Activated CD4-positive, alpha-beta T cell treated with anti-CD3 and anti-CD28 coated beads for 36 hours (primary cell): ENCODE results near the gene CHST15. TPM values are rescaled to one million over a fixed set of nuclear protein-coding genes. Genes with fewer than 3 reads are reported as not detected.

Source experiments
- ATAC-seq: fragments of 200-7000 bp; cut with Tn5 transposase; one replicate; pipeline ENCODE4 v1.10.0; 2021; ENCODE audit warnings: mild to moderate bottlenecking, moderate library complexity
- CTCF ChIA-PET: fragments of 350-600 bp; sonication (Branson Sonifier 250); formaldehyde crosslinking; loops from one replicate; lab custom pipeline; 2021; ENCODE audit warnings: antibody characterized with exemption; lab: Charles Lee
- POLR2A ChIA-PET: fragments of 350-600 bp; sonication (Branson Sonifier 250); formaldehyde crosslinking; loops from one replicate; lab custom pipeline; 2021; ENCODE audit warnings: antibody characterized with exemption, inconsistent platforms; lab: Charles Lee
- DNase-seq: peaks from one replicate; pipeline ENCODE4 v3.0.0-alpha.2; 2020
- H3K27ac Mint-ChIP-seq: one replicate; pipeline ENCODE4 v1.8.0; 2021; ENCODE audit warnings: mixed read lengths
- H3K27me3 Mint-ChIP-seq: one replicate; pipeline ENCODE4 v1.8.0; 2021; ENCODE audit warnings: mixed read lengths
- H3K36me3 Mint-ChIP-seq: one replicate; pipeline ENCODE4 v1.8.0; 2021; ENCODE audit warnings: low read depth, mixed read lengths
- H3K4me1 Mint-ChIP-seq: one replicate; pipeline ENCODE4 v1.8.0; 2021; ENCODE audit warnings: mixed read lengths
- H3K4me3 Mint-ChIP-seq: one replicate; pipeline ENCODE4 v1.8.0; 2021; ENCODE audit warnings: mild to moderate bottlenecking, moderate library complexity, mixed read lengths
- H3K9me3 Mint-ChIP-seq: one replicate; pipeline ENCODE4 v1.8.0; 2021; ENCODE audit warnings: low read depth, mixed read lengths
- intact Hi-C, 2 experiments: fragments of 100-400 bp; cut with DNase I in 1 of 2; cut with micrococcal nuclease in 1 of 2; formaldehyde crosslinking; loops; one replicate each; pipeline versions ENCODE4 v1.14.2 to v1.15.1; 2022 to 2024; cut with DNase I, micrococcal nuclease
- total RNA-seq, 2 experiments: library from RNA; stranded (reverse); gene quantifications; one replicate each; pipeline ENCODE4 v1.2.3, GENCODE V29; 2021

The CHST15 gene
- total RNA-seq, 2 experiments from 2014 or later, result 0.40 to 0.43 TPM

DNA sequence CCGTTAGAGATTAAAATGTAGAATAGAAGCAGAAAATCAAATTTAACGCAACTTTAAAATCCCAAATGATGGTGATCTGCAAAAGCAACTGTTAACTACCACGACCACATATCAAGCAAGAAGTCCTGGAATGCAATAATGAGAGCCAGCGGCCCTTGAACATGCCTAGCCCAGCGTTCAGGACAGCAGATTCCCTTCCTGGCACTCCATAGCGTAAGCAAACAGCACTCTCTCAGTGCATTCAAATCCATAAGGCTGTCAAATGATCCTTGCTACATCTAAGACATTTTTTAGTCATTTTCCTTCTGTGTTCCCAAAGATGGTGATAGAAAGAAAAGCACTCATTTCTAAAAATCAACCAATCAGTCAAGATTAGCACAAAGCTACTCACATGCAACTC is 48.1 kb downstream of the CHST15 start:
- peaks cover 12% of the 10 kb centered on the region for H3K4me1 Mint-ChIP-seq
- ChIA-PET CTCF (no interaction called here), POLR2A (no interaction called here)
- no peak overlapping the region for H3K4me3 Mint-ChIP-seq
- H3K27ac Mint-ChIP-seq, result no peak overlapping the region
- ATAC-seq, result no peak
- intact Hi-C loops, result no loop called here
- H3K27me3 Mint-ChIP-seq, result peaks cover 6% of the 10 kb centered on the region
- no peaks in the 10 kb centered on the region for H3K36me3 Mint-ChIP-seq
- DNase-seq, result no peak
- H3K9me3 Mint-ChIP-seq, result peaks cover 2% of the 10 kb centered on the region

DNA sequence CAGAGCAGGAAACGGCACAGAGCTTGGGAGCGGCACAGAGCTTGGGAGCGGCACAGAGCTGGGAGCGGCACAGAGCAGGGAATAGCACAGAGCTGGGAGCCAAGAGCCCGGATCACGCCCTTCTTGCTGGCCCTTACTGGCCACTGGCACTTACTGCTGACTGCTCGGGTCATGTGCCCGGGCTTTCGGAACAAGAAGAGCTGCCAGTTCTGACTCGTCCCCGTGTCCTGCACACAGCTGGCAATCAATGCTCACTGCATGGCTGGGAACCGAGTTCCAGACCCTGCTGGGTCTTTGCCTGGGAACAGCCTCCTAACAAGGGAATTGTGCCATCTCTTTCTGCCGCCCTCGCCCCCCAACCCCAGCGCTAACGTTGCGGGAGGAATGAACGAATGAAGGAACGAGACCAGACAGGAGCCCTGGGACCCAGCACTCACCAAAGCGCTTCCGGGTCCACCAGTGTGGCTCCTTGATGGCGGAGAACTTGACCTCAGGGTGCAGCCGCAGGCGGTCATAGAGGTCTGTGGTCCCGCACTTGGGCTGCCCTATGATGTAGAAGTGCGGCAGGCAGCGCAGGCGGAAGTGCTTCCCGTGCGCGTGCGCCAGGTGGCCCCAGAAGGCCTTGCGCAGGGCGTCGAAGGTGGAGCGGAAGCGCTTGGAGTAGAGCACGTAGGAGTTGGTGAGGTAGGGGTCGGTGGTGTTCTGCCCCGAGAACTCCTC is 49.1 kb downstream of the CHST15 start:
- intact Hi-C loops, result no loop called here
- peaks cover 6% of the 10 kb centered on the region for H3K27me3 Mint-ChIP-seq
- H3K4me3 Mint-ChIP-seq, result no peak overlapping the region
- DNase-seq (no peak), ATAC-seq (no peak)
- no peak overlapping the region for H3K27ac Mint-ChIP-seq
- POLR2A ChIA-PET, result no interaction called here
- CTCF ChIA-PET, result no interaction called here
- H3K36me3 Mint-ChIP-seq, result no peaks in the 10 kb centered on the region
- peaks cover 12% of the 10 kb centered on the region for H3K4me1 Mint-ChIP-seq
- peaks cover 2% of the 10 kb centered on the region for H3K9me3 Mint-ChIP-seq

DNA sequence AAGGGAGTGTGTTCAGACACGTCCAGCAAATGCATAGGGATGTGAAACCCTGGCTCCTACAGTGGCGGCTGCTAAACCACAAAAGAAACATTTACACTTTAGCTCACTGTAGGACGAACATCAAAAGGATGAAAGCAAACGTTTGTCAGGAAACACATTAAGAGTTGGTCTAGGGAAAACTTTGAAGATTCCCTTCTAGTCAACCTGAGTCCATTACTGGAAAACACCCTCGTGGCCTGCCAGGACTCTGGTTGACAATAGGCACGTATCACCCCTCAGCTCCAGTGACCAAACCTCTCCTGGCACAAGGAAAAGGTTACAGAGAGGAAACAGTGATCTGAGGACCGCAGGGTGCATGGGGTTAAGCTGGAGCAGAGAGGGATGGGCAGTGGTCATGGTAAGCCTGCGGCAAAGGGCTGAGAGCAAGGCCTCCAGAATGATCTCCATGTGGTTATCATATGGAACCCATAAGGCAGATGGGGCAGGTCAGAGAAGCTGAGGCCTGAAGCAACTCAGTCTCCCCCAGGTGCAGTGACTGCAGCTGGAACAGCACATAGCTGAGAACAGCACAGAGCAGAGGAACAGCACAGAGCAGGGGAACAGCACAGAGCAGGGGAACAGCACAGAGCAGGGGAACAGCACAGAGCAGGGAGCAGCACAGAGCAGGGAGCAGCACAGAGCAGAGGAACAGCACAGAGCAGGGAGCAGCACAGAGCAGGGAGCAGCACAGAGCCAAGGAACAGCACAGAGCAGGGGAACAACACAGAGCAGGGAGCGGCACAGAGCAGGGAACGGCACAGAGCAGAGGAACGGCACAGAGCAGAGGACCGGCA is 49.9 kb downstream of the CHST15 start:
- intact Hi-C loops, result no loop called here
- DNase-seq, result no peak
- POLR2A ChIA-PET, result no interaction called here

DNA sequence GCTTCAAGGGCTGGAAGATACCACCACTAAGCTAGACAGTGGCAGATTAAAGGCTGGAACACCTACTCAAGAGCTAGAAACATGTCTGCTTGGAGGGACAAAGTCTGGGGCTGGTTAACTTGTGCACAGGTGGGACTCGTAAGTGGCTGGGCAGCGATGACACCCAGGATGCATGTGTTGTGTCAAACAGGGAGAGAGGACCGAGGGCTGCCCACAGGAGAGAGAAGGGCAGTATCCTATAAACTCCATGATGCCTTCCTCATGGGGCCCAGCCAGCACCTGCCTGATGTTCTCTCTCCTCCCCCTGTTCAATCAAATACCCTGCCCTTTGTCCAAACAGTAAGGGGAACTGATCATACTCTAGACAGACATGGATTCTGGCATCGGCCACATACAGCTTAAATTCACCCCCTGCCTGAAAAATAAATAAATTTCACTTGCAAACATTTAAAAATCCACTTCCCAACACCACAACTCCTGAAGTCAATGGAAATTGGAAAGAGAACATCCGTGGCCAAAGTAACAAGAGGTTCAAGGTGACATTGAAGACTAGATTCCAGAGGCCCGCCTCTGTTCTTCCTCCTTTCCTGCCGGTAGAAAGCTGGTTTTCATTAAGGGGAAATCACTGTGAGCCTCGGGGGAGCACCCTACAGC is 50.6 kb downstream of the CHST15 start:
- no peaks in the 10 kb centered on the region for H3K36me3 Mint-ChIP-seq
- ATAC-seq (no peak), DNase-seq (no peak)
- H3K27ac Mint-ChIP-seq, result no peak overlapping the region
- POLR2A ChIA-PET, result no interaction called here
- peaks cover 2% of the 10 kb centered on the region for H3K9me3 Mint-ChIP-seq
- H3K27me3 Mint-ChIP-seq, result peaks cover 5% of the 10 kb centered on the region
- no peak overlapping the region for H3K4me3 Mint-ChIP-seq
- H3K4me1 Mint-ChIP-seq, result peaks cover 12% of the 10 kb centered on the region
- intact Hi-C loops, result no loop called here
- CTCF ChIA-PET, result interaction anchor here (0.6 to 0.8 kb wide), 2 partner anchors 242 to 1866 kb away, joined by 3 read pairs; no protein-coding TSS in a partner anchor

More for the DNA sequence above, 49.9 kb downstream of the CHST15 start:
- peaks cover 6% of the 10 kb centered on the region for H3K27me3 Mint-ChIP-seq
- H3K27ac Mint-ChIP-seq, result no peak overlapping the region
- CTCF ChIA-PET, result no interaction called here
- no peaks in the 10 kb centered on the region for H3K36me3 Mint-ChIP-seq
- H3K9me3 Mint-ChIP-seq, result peaks cover 2% of the 10 kb centered on the region
- H3K4me3 Mint-ChIP-seq, result no peak overlapping the region
- peaks cover 12% of the 10 kb centered on the region for H3K4me1 Mint-ChIP-seq
- ATAC-seq, result peak; percentile 60

DNA sequence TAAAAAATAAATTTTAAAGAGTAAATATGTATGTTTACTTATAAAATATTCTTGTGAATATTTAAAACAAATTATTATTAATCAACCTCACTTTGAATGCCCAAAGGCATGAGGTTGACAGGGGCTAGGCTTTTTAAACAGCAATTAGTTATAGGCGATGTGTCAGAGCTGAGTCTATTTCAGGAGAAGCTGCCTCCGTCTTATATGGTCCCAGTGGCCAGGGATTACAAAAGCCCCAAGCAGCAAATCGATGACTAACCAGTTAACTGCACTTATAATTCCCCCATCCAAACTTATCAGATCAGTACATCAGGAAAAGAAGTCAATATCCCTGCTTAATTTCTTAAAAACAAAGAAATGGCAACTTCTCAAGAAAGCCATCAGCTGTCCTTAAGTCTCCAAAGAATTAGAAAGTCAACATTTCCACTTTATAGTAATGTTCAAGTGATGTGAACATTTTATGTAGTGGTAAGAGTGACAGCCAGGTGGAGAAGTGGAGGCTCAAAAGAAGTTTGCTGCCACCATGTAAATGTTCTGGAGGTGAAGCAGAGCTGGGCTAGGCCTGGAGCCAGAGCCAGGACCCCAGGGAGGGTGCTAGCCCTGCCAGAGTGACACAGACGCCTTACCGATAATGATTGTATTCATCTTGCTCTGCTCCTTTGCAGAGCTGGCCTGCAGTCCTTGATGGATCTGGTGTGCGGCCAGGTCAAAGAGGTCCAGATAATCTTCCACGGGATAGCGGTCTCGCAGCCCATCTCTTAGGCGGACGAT is 51.5 kb downstream of the CHST15 start:
- intact Hi-C loops, result no loop called here

DNA sequence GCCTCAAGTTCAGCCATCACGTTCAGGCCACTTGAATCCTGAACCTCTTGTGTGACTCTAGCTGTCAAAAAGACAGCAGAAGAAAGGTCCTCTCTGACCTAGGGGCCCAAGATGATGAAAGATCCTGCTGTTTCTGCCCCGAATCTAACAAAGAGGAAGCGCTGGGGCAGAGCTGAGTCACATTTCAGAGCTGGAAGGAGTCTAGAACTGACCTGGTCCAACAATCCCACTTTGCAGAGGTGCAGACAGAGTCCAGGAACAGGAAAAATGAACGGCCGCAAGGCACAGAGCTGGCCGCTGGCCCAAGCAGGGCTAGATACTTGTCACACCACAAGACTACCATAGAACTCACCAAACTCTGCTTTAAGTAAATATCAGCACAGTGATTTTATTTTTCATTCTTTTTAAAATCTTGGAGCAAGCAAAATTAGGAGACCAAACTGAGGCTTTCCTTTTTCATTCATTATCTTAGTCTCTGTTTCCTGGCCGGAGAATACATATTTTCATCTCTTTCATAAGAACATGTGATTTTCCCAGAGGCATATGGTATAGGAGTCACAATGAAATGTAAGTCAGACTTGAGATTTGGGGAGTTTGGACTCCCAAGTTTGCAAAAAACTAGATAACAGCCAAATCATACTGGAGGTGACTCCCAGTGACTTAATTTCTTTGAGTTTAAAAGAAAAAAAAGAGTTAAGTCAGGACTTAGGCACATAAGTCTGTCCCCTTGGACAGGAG is 52.8 kb downstream of the CHST15 start:
- Mint-ChIP-seq H3K4me1 (peaks cover 20% of the 10 kb centered on the region), H3K27me3 (peaks cover 6% of the 10 kb centered on the region), H3K27ac (no peak overlapping the region), H3K36me3 (no peaks in the 10 kb centered on the region), H3K9me3 (no peaks in the 10 kb centered on the region), H3K4me3 (no peak overlapping the region)
- DNase-seq, result no peak
- ChIA-PET POLR2A (no interaction called here), CTCF (no interaction called here)
- ATAC-seq, result no peak
- intact Hi-C loops, result no loop called here

More for the DNA sequence above, 51.5 kb downstream of the CHST15 start:
- Mint-ChIP-seq H3K9me3 (peaks cover 2% of the 10 kb centered on the region), H3K27ac (no peak overlapping the region), H3K27me3 (peaks cover 3% of the 10 kb centered on the region), H3K36me3 (no peaks in the 10 kb centered on the region), H3K4me3 (no peak overlapping the region), H3K4me1 (peaks cover 12% of the 10 kb centered on the region)
- POLR2A ChIA-PET, result no interaction called here
- CTCF ChIA-PET, result interaction anchor here (0.8 kb wide), 1 partner anchor 243 kb away, joined by 3 read pairs; no protein-coding TSS in a partner anchor
- DNase-seq, result no peak
- ATAC-seq, result no peak

DNA sequence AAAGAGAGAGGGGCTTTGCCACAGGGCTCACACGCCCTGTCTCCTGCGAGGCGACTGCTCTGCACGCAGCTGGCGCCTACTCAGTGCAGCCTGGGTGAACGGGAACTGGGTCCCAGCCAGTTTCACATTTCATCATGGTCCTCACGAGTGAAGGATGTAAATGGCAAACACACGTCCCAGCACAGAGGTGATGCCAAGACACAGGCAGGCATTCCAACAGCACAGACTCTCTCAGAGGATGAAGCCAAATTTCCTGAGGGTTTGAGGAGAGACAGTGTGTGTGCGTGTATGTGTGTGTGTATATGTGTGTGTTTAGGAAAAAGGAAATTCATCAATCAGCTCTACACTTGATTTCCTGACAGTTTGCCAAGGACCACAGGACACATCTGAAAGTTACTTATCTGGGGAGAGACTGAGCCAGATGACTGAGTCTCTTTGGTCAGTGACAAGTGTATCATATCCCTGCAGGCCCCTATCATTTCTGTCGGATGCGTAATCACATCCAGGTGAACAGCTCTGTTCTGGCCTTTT is 53.9 kb downstream of the CHST15 start:
- DNase-seq (no peak), ATAC-seq (no peak)
- Mint-ChIP-seq H3K4me1 (peaks cover 22% of the 10 kb centered on the region), H3K27me3 (peaks cover 6% of the 10 kb centered on the region), H3K9me3 (no peaks in the 10 kb centered on the region), H3K27ac (no peak overlapping the region), H3K36me3 (no peaks in the 10 kb centered on the region), H3K4me3 (no peak overlapping the region)
- intact Hi-C loops, result no loop called here
- ChIA-PET POLR2A (no interaction called here), CTCF (no interaction called here)

DNA sequence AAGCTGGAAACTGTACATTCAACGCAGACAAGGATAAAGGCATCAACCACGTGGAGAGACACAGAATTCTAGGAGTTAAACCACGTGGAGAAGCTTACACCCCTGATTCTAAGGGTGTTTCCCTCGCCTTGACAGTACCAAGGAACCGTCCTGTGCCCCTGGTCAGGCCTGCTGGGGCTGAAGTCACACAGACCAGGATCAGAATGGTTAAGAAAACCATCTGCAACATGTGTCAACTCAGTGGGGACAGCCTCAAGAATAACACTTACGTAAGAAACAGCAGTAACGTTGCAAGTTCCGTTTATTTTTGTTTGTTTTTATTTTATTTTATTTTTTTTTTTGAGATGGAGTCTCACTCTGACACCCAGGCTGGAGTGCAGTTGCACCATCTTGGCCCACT is 55.6 kb downstream of the CHST15 start:
- Mint-ChIP-seq H3K27me3 (peaks cover 3% of the 10 kb centered on the region), H3K4me3 (no peak overlapping the region)

DNA sequence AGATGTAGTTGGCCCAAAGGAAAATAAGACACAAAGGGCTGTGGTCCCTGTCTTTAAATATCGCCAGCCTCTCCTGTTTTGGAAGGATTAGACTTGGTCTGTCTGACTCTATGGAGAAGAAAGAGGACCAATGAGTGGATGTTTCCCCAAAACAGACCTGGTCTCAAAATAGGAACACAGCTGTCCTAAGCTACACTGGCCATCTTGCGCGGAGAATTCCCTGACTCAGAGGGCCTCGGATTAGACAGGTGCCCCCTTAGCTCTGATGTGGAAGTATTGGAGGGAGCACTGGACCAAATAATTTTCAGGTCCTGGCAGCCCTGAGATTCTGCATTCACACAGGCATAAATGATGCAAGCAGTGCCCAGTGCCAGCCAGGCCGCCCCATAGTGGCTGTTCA is 56.1 kb downstream of the CHST15 start:
- Mint-ChIP-seq H3K4me3 (no peak overlapping the region), H3K36me3 (no peaks in the 10 kb centered on the region), H3K4me1 (peaks cover 11% of the 10 kb centered on the region), H3K27ac (no peak overlapping the region), H3K9me3 (no peaks in the 10 kb centered on the region), H3K27me3 (peaks cover 3% of the 10 kb centered on the region)
- CTCF ChIA-PET, result no interaction called here
- no peak for ATAC-seq
- intact Hi-C loops, result no loop called here
- DNase-seq, result no peak
- POLR2A ChIA-PET, result no interaction called here

More for the DNA sequence above, 55.6 kb downstream of the CHST15 start:
- no peaks in the 10 kb centered on the region for H3K9me3 Mint-ChIP-seq
- no peaks in the 10 kb centered on the region for H3K36me3 Mint-ChIP-seq
- DNase-seq (no peak), ATAC-seq (no peak)
- H3K4me1 Mint-ChIP-seq, result peaks cover 13% of the 10 kb centered on the region
- CTCF ChIA-PET, result no interaction called here
- POLR2A ChIA-PET, result no interaction called here
- no peak overlapping the region for H3K27ac Mint-ChIP-seq
- intact Hi-C loops, result no loop called here

DNA sequence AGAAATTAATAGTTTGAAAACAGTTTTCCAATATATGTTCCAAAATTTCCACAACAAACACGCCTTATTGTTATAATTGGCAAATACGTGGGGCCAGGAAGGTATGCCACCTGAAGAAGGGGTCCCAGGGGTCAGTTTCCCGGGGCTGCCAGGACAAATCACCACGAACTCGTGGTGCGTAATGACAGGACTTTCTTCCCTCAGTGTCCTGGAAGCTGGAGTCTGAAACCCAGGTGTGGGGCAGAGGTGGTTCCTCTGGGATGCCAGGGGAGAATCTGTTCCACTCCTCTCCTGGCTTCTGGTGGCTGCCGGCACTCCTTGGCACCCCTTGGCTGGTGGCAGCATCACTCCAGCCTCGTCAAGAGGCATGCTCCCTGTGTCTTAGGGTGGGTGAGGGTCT is 56.7 kb downstream of the CHST15 start:
- CTCF ChIA-PET, result no interaction called here
- H3K9me3 Mint-ChIP-seq, result no peaks in the 10 kb centered on the region
- intact Hi-C loops, result no loop called here
- DNase-seq, result no peak
- peaks cover 3% of the 10 kb centered on the region for H3K27me3 Mint-ChIP-seq
- POLR2A ChIA-PET, result no interaction called here
- H3K27ac Mint-ChIP-seq, result no peak overlapping the region
- no peak for ATAC-seq
- H3K4me1 Mint-ChIP-seq, result peaks cover 11% of the 10 kb centered on the region
- H3K4me3 Mint-ChIP-seq, result no peak overlapping the region
- no peaks in the 10 kb centered on the region for H3K36me3 Mint-ChIP-seq
